HG03521 (cell line): ENCODE data around the gene CTTNBP2NL.
A peak's percentile ranks its signal among the peaks of the same experiment; 100 is the strongest.
"Not testable (repeated sequence)": the region's sequence is repeated elsewhere in the genome, so short reads cannot be mapped to it uniquely, and the experiment has no call there.

Source experiments
- ATAC-seq: cut with Tn5 transposase; IDR thresholded peaks from one replicate; pipeline ENCODE4 v1.9.1; 2021; ENCODE audit warnings: mild to moderate bottlenecking, moderate library complexity; ENCODE audit not compliant: unreplicated experiment

Gene CTTNBP2NL

GRCh38 chr1:112386024-112386723 is 9.8 kb upstream of the CTTNBP2NL start:
- ATAC-seq: no peak

GRCh38 chr1:112386731-112387346 is 9.2 kb upstream of the CTTNBP2NL start:
- no peak for ATAC-seq

GRCh38 chr1:112387807-112388206 is 8.2 kb upstream of the CTTNBP2NL start:
- no peak for ATAC-seq

DNA sequence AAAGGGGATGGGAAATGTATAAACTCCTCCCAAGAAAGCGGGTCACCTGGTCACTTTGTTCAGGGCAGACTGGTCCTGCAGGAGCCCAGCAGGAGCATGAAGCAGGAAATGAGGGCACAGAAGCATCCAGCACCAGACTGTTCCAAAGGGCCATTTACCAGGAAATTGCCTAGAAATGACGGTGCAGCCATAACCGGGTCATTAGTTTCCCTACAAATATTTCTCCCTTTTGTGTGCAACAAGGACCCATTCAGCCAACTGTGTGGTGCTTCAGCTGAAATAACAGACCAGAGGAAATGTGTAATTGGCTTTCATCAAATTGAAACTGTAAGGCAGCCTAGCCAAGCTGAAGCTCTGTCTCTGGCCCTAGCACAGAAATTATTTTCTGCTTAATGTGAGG is 7.6 kb upstream of the CTTNBP2NL start:
- ATAC-seq: no peak

DNA sequence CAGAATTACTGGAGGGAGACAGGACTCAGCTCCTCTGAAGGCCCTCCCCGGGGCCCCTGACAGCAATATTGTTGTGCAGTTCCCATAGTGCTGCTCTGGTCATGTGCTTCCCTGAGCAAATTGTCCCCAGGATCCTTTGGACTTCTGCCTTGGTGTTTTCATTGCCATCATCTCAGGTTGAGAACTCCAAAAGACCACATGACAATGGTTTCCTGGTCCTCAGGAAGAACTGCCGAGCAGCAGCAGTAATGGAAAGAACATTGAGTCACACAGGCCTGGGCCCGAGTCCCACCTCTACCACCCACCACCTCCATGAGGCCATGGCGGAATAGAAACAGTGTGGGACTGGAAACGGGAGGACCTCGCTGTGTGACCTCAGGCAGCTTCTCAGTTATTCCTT is 6.3 kb upstream of the CTTNBP2NL start:
- no peak for ATAC-seq

DNA sequence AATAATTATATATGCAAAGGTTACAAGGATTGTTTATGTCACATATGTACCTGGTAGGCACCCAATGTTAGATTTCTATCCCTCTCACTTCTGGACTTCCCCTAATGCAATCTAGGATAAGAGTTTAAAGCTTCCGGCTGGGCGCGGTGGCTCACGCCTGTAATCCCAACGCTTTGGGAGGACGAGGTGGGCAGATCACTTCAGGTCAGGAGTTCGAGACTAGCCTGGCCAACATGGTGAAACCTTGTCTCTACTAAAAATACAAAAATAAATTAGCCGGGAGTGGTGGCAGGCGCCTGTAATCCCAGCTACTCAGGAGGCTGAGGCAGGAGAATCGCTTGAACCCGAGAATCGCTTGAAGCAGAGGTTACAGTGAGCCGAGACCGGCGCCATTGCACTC is 5.7 kb upstream of the CTTNBP2NL start:
- not testable (repeated sequence) for ATAC-seq

GRCh38 chr1:112390775-112391602 is 5.0 kb upstream of the CTTNBP2NL start:
- ATAC-seq: peak; percentile 55

GRCh38 chr1:112391603-112391940 is 4.4 kb upstream of the CTTNBP2NL start:
- no peak for ATAC-seq

DNA sequence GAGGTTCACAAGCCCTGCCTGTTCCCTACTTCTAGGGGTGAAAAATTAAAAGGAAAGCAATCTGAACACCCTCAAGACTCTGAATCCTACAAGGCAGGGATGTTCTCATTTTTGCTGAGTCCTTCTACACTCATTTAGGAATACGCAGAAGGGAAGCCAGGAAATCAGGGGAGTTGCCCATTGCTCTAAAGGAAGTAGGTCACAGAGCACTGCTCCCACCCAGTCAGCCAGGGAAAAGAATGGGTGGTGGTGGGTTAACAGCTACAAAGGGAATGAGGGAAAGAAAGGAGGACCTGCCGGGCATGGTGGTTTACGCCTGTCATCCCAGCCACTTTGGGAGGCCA is 2.4 kb upstream of the CTTNBP2NL start:
- no peak for ATAC-seq

GRCh38 chr1:112394743-112395062 is 1.3 kb upstream of the CTTNBP2NL start:
- no peak for ATAC-seq

- ATAC-seq: no peak
Measured at GRCh38 chr1:112395256-112395820, 676 bp upstream of the CTTNBP2NL start.

GRCh38 chr1:112396653-112397471 is 848 bp downstream of the CTTNBP2NL start:
- ATAC-seq: no peak

GRCh38 chr1:112397841-112398240 is 1.8 kb downstream of the CTTNBP2NL start:
- no peak for ATAC-seq

DNA sequence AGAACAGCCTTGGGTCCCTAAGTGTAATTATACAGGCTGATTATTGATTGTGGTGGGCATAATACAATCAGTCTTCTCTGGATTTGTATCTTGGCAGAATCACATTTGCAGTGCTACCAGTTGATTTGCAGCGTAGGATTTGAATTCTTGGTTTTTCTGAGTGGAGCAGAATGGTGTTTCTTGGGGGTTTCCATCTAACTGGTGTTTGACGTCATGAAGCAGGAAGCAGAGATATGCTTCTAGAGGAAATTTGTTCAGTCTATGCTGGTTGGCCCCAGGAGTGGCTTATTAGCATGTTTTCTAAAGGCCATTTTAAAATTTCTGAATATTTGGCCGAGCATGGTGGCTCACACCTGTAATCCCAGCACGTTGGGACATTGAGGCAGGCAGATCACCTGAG is 3.4 kb downstream of the CTTNBP2NL start:
- no peak for ATAC-seq

DNA sequence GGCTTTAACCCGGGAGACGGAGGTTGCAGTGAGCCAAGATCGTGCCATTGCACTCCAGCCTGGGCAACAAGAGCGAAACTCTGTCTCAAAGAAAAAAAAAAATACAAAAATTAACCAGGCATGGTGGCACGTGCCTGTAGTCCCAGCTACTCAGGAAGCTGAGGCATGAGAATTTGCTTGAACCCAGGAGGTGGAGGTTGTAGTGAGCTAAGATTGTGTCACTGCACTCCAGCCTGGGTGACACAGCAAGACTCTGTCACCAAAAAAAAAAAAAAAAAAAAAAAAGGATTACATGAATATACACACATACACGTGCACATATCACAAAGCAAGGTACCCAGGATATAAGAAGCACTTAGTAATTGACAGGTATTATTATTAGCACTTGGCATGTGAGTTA is 4.7 kb downstream of the CTTNBP2NL start:
- not testable (repeated sequence) for ATAC-seq

- ATAC-seq: no peak
Measured at GRCh38 chr1:112402682-112403643, 6.9 kb downstream of the CTTNBP2NL start.

DNA sequence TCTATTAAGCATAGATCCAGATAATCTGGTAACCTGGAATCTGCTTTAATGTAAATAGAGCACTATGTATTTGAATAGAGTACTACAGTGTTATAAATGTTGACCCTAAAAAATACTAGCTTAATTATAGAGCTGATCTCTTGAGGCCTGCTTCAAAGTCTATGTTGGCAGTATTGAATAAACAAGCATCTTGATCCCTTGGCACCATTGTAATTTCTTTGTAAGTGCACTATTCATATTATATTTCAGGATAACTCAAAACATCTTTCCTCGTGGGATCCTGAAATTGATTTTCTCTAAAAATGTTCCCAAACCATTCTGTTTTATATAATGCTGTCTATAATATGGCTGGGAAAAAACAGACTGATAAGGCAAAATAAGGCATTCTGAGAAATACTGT is 10.8 kb downstream of the CTTNBP2NL start:
- ATAC-seq: no peak

- ATAC-seq: no peak
Measured at GRCh38 chr1:112409414-112409813, 13.4 kb downstream of the CTTNBP2NL start.

DNA sequence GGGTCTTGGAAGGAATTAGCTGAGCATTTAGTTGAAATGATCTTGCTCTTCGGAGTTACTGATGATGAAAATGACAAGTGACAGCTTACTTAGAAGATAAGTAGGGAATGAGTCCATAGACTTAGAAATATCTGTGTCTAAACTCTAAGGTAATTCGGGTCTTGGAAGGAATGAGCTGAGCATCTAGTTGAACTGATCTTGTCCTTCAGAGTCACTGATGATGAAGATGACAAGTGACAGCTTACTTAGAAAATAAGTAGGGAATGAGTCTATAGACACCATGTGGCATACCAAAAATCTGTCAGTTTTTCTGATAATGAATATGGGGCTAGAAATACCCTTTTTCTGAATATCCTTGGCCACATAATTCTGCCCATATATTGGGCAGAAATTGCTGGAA is 14.7 kb downstream of the CTTNBP2NL start:
- no peak for ATAC-seq

- no peak for ATAC-seq
Measured at GRCh38 chr1:112417271-112417670, 21.3 kb downstream of the CTTNBP2NL start.
